IPS DF 6.9 (cell line): ENCODE measurements around the gene ITK.
"Not testable (repeated sequence)": the region's sequence is repeated elsewhere in the genome, so short reads cannot be mapped to it uniquely, and the experiment has no call there.

Experiments used
- DNase-seq: peaks from one replicate; pipeline ENCODE4 v3.0.0-alpha.2; 2013; ENCODE audit warnings: low read depth, low spot score
- H3K27ac ChIP-seq: one replicate; pipeline ENCODE4 v1.5.1; 2013; ENCODE audit warnings: low read length, control low read depth
- H3K27me3 ChIP-seq: 2 replicates; pipeline ENCODE4 v1.6.1; 2013; ENCODE audit warnings: mild to moderate bottlenecking, low read length; ENCODE audit not compliant: control insufficient read depth, insufficient read depth
- H3K36me3 ChIP-seq: 2 replicates; pipeline ENCODE4 v1.6.1; 2013; ENCODE audit warnings: low read length; ENCODE audit not compliant: control insufficient read depth, insufficient read depth
- H3K4me1 ChIP-seq: 2 replicates; pipeline ENCODE4 v1.6.1; 2013; ENCODE audit warnings: low read length; ENCODE audit not compliant: control insufficient read depth, insufficient read depth
- H3K4me3 ChIP-seq: 2 replicates; pipeline ENCODE4 v1.5.1; 2013; ENCODE audit warnings: mild to moderate bottlenecking, low read length
- H3K9me3 ChIP-seq: 2 replicates; pipeline ENCODE4 v1.6.1; 2013; ENCODE audit warnings: low read length, inconsistent platforms; ENCODE audit not compliant: control insufficient read depth, insufficient read depth
- WGBS: extraction: QIAGEN DNeasy Blood & Tissue Kit; methylation state at CpG from one replicate; pipeline ENCODE4 v1.1.7; 2013; ENCODE audit warnings: mixed read lengths, missing lambda C conversion rate; ENCODE audit not compliant: insufficient read length, insufficient coverage; 5-methylcytosine and 5-hydroxymethylcytosine counted together

ITK gene

GRCh38 chr5:157168286-157168685 lies 12.4 kb upstream of the ITK start:
- no peaks in the 10 kb centered on the region for H3K36me3 ChIP-seq
- H3K9me3 ChIP-seq, result peaks cover 2% of the 10 kb centered on the region; the same call in 1 of the 2 replicates
- no peak overlapping the region for H3K27ac ChIP-seq
- no peaks in the 10 kb centered on the region for H3K4me1 ChIP-seq
- no peak overlapping the region for H3K4me3 ChIP-seq
- DNase-seq, result no peak
- WGBS, result no CpG with 5 or more reads among the region's 5 CpGs
- no peaks in the 10 kb centered on the region for H3K27me3 ChIP-seq

GRCh38 chr5:157172403-157172802 lies 8.2 kb upstream of the ITK start:
- no peak for DNase-seq
- Histone ChIP-seq H3K36me3 (no peaks in the 10 kb centered on the region), H3K4me1 (no peaks in the 10 kb centered on the region), H3K27ac (no peak overlapping the region), H3K9me3 (peaks cover 2% of the 10 kb centered on the region; the same call in 1 of the 2 replicates), H3K27me3 (no peaks in the 10 kb centered on the region), H3K4me3 (no peak overlapping the region)
- no CpG with 5 or more reads among the region's 2 CpGs for WGBS

- Histone ChIP-seq H3K36me3 (no peaks in the 10 kb centered on the region), H3K9me3 (peaks cover 2% of the 10 kb centered on the region; the same call in 1 of the 2 replicates), H3K4me3 (no peak overlapping the region), H3K27me3 (no peaks in the 10 kb centered on the region), H3K4me1 (no peaks in the 10 kb centered on the region), H3K27ac (no peak overlapping the region)
- WGBS, result no CpG with 5 or more reads among the region's 8 CpGs
- no peak for DNase-seq
Measured at GRCh38 chr5:157175071-157175612, 5.5 kb upstream of the ITK start.

GRCh38 chr5:157177953-157178352 lies 2.7 kb upstream of the ITK start:
- Histone ChIP-seq H3K4me1 (no peaks in the 10 kb centered on the region), H3K27me3 (no peaks in the 10 kb centered on the region), H3K9me3 (no peaks in the 10 kb centered on the region), H3K4me3 (no peak overlapping the region), H3K27ac (no peak overlapping the region), H3K36me3 (no peaks in the 10 kb centered on the region)
- WGBS, result no CpG with 5 or more reads among the region's 6 CpGs
- DNase-seq, result no peak

GRCh38 chr5:157178966-157179365 lies 1.7 kb upstream of the ITK start:
- no peak for DNase-seq
- no CpG with 5 or more reads among the region's 3 CpGs for WGBS

GRCh38 chr5:157182143-157182757 lies 1.6 kb downstream of the ITK start:
- no peak for DNase-seq
- Histone ChIP-seq H3K36me3 (no peaks in the 10 kb centered on the region), H3K9me3 (no peaks in the 10 kb centered on the region), H3K27me3 (peaks cover 2% of the 10 kb centered on the region; the same call in 1 of the 2 replicates), H3K4me3 (no peak overlapping the region), H3K4me1 (no peaks in the 10 kb centered on the region), H3K27ac (no peak overlapping the region)
- WGBS, result no CpG with 5 or more reads among the region's 3 CpGs

More at GRCh38 chr5:157178966-157179365, 1.7 kb upstream of the ITK start:
- no peaks in the 10 kb centered on the region for H3K27me3 ChIP-seq
- no peaks in the 10 kb centered on the region for H3K36me3 ChIP-seq
- H3K9me3 ChIP-seq, result no peaks in the 10 kb centered on the region
- no peak overlapping the region for H3K27ac ChIP-seq
- H3K4me3 ChIP-seq, result no peak overlapping the region
- H3K4me1 ChIP-seq, result no peaks in the 10 kb centered on the region

- Histone ChIP-seq H3K27me3 (peaks cover 3% of the 10 kb centered on the region; the same call in 1 of the 2 replicates), H3K9me3 (no peaks in the 10 kb centered on the region), H3K4me1 (no peaks in the 10 kb centered on the region), H3K36me3 (no peaks in the 10 kb centered on the region), H3K27ac (no peak overlapping the region), H3K4me3 (no peak overlapping the region)
- no peak for DNase-seq
- no CpG with 5 or more reads among the region's 8 CpGs for WGBS
Measured at GRCh38 chr5:157184117-157184670, 3.6 kb downstream of the ITK start.

- not testable (repeated sequence) for H3K9me3 ChIP-seq, H3K36me3 ChIP-seq, H3K27ac ChIP-seq, H3K4me1 ChIP-seq, DNase-seq, H3K27me3 ChIP-seq, H3K4me3 ChIP-seq
- WGBS, result no CpG with 5 or more reads among the region's 6 CpGs
Measured at GRCh38 chr5:157185122-157185521, 4.5 kb downstream of the ITK start.

- Histone ChIP-seq H3K4me1 (no peaks in the 10 kb centered on the region), H3K36me3 (no peaks in the 10 kb centered on the region), H3K27ac (no peak overlapping the region), H3K27me3 (peaks cover 3% of the 10 kb centered on the region; the same call in 1 of the 2 replicates), H3K9me3 (no peaks in the 10 kb centered on the region), H3K4me3 (no peak overlapping the region)
- no peak for DNase-seq
- no CpG with 5 or more reads among the region's 12 CpGs for WGBS
Measured at GRCh38 chr5:157186309-157187045, 5.8 kb downstream of the ITK start.

- no CpG with 5 or more reads among the region's 5 CpGs for WGBS
- H3K27me3 ChIP-seq, result peaks cover 3% of the 10 kb centered on the region; the same call in 1 of the 2 replicates
Measured at GRCh38 chr5:157187046-157187754, 6.6 kb downstream of the ITK start.

More at GRCh38 chr5:157187046-157187754, 6.6 kb downstream of the ITK start:
- Histone ChIP-seq H3K36me3 (no peaks in the 10 kb centered on the region), H3K4me3 (no peak overlapping the region), H3K4me1 (no peaks in the 10 kb centered on the region), H3K27ac (no peak overlapping the region), H3K9me3 (no peaks in the 10 kb centered on the region)
- DNase-seq, result no peak
